BE2C (cell line): ENCODE results near the gene SP7.
A peak's percentile ranks its signal among the peaks of the same experiment; 100 is the strongest.

Experiments
- DNase-seq: peaks from one replicate; pipeline ENCODE4 v3.0.0-alpha.2; 2020
- H3K27me3 ChIP-seq: fragments of 250-450 bp; sonication (Bioruptor Pico); 2 replicates; pipeline ENCODE4 v1.5.1; 2020; ENCODE audit warnings: mild to moderate bottlenecking
- H3K36me3 ChIP-seq: fragments of 250-450 bp; sonication (Bioruptor Pico); 2 replicates; pipeline ENCODE4 v1.5.1; 2020; ENCODE audit warnings: mild to moderate bottlenecking
- H3K4me1 ChIP-seq: fragments of 250-450 bp; sonication (Bioruptor Pico); 2 replicates; pipeline ENCODE4 v1.5.1; 2020
- H3K4me3 ChIP-seq: 2 replicates; pipeline ENCODE4 v1.5.1; 2011; ENCODE audit warnings: low read depth, low read length
- H3K9me3 ChIP-seq: fragments of 250-450 bp; sonication (Bioruptor Pico); 2 replicates; pipeline ENCODE4 v1.5.1; 2020
- CTCF ChIP-seq: IDR thresholded peaks from 2 replicates; pipeline ENCODE4 v1.5.1; 2012; ENCODE audit warnings: mild to moderate bottlenecking, low read depth, low read length

Gene SP7

DNA sequence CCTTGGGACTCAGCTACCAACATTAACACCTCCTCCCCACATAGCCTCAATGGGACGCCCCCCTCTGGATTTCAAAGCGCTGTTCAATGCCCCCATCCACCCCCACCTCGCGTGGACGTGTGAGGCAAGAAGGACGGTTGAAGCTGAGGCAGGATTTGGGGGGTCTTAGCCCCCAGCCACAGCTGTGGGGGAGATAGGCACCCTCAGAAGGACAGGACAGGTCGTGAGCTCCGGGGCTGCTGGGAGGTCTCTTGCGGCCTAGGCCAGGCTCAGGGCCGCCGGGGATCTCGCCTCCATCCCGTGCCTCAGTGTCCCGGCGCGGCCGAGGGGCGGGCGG lies 8.3 kb upstream of the SP7 start:
- Histone ChIP-seq H3K27me3 (no peaks in the 10 kb centered on the region), H3K4me3 (peak overlapping the region; percentile 73), H3K9me3 (no peaks in the 10 kb centered on the region)

DNA sequence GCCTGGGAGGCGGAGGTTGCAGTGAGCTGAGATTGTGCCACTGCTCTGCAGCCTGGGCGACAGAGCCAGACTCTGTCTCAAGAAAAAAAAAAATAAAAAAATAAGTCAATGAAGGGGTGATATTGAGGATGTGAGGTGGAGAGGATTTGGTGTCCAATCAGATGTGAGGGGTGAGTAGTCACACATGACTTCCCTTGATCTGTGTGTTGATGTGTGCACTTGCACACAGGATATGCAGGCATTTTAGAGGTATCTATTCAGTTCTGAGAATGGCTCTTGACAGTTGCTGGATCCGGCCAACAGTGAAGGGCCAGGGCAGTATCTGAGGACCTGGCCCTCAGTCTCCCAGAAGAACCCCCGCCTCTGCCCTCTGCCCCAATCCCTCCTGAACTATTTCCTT lies 7.8 kb upstream of the SP7 start:
- Histone ChIP-seq H3K27me3 (no peaks in the 10 kb centered on the region), H3K36me3 (no peaks in the 10 kb centered on the region), H3K4me1 (peaks cover 22% of the 10 kb centered on the region), H3K4me3 (peak overlapping the region; percentile 73; the same call in 1 of the 2 replicates), H3K9me3 (no peaks in the 10 kb centered on the region)
- TF ChIP-seq CTCF, result no peak
- DNase-seq, result no peak

More for the DNA sequence above, 8.3 kb upstream of the SP7 start:
- Histone ChIP-seq H3K36me3 (no peaks in the 10 kb centered on the region), H3K4me1 (peaks cover 18% of the 10 kb centered on the region)
- no peak for DNase-seq
- TF ChIP-seq CTCF, result no peak

- DNase-seq, result no peak
- Histone ChIP-seq H3K36me3 (no peaks in the 10 kb centered on the region), H3K4me3 (no peak overlapping the region), H3K27me3 (no peaks in the 10 kb centered on the region), H3K4me1 (peaks cover 27% of the 10 kb centered on the region), H3K9me3 (no peaks in the 10 kb centered on the region)
- no peak for TF ChIP-seq CTCF
Measured at GRCh38 chr12:53343449-53343848, 7.3 kb upstream of the SP7 start.

GRCh38 chr12:53340398-53340797 lies 4.2 kb upstream of the SP7 start:
- peaks cover 34% of the 10 kb centered on the region for H3K4me1 ChIP-seq
- no peaks in the 10 kb centered on the region for H3K27me3 ChIP-seq
- DNase-seq, result no peak
- H3K4me3 ChIP-seq, result no peak overlapping the region
- no peaks in the 10 kb centered on the region for H3K9me3 ChIP-seq
- no peak for TF ChIP-seq CTCF
- no peaks in the 10 kb centered on the region for H3K36me3 ChIP-seq

DNA sequence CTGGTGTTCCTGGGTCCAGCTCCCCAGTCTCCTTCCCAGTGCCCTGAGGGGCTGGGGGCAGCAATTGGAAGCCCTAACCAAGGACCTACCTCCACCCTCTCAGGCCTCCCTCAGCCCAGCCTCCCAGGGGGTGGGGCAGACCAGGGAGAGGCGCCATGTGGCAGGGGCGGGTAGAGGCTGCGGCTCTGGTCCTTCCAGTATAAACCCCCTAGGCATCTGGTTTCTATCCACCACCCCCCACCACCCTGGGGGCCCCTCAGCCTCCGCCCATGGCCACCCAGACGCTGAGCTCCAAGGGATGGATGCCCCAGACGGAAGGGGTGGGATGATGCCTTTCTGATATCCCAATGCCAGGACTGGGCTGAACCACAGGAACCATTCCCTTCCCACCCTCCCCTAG lies 2.8 kb upstream of the SP7 start:
- Histone ChIP-seq H3K4me3 (peak overlapping the region; percentile 12; the same call in 1 of the 2 replicates), H3K27me3 (no peaks in the 10 kb centered on the region), H3K9me3 (no peaks in the 10 kb centered on the region), H3K4me1 (peaks cover 27% of the 10 kb centered on the region), H3K36me3 (no peaks in the 10 kb centered on the region)
- DNase-seq, result peak; percentile 87
- TF ChIP-seq CTCF, result no peak

GRCh38 chr12:53338017-53338416 lies 1.9 kb upstream of the SP7 start:
- Histone ChIP-seq H3K4me1 (peaks cover 27% of the 10 kb centered on the region), H3K9me3 (no peaks in the 10 kb centered on the region), H3K27me3 (no peaks in the 10 kb centered on the region), H3K36me3 (no peaks in the 10 kb centered on the region), H3K4me3 (no peak overlapping the region)
- no peak for TF ChIP-seq CTCF
- DNase-seq, result no peak
